ENCODE data around the gene LGALS1. TPM values are rescaled to one million over a fixed set of nuclear protein-coding genes. Genes with fewer than 3 reads are reported as not detected.
"Not testable (repeated sequence)": the region's sequence is repeated elsewhere in the genome, so short reads cannot be mapped to it uniquely, and the experiment has no call there.

Gene LGALS1
- total RNA-seq, 1 experiment from 2014 or later: 7,611 TPM

DNA sequence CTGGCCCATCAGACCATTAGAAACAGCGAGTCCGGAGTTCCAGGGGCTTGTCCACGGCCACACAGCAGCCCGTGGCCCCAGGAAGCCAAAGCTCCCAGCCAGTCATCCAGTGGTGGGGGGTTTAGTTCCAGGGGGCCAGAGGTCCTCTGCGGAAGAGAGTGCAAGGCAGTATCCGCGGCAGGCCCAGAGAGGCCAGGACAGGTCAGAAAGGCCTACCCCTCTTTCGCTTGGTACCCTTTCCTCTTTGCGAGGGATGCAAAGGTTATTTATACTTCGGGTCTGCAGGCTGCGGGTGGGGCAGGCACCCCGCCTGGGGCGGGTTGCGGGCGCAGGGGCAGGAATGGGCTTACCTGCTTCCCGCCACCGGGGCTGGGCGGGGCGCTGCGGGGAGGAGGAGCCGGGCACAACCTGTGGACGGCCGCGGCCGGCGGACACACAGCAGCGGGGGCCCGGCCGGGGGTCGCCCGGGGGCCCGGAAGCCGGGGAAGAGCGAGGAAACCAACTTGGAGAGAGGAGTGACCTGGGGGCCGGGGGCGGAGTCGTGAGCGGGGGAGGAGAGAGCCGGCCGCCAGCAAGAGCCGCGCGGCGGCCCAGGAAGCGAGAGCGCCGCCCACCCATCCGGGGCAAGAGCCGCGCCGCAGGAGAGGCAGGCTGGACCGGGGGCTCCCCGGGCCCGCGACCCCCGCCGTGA lies 36.2 kb upstream of the LGALS1 start, which contains the start of gene SH3BP1:
Gene SH3BP1, plus strand, starts transcription at position 600 of the 691 bp plus-strand sequence. CDS start 119 bp downstream, outside the sequence.
- DNase-seq (ENCODE audit: low read depth): peak; percentile 66

DNA sequence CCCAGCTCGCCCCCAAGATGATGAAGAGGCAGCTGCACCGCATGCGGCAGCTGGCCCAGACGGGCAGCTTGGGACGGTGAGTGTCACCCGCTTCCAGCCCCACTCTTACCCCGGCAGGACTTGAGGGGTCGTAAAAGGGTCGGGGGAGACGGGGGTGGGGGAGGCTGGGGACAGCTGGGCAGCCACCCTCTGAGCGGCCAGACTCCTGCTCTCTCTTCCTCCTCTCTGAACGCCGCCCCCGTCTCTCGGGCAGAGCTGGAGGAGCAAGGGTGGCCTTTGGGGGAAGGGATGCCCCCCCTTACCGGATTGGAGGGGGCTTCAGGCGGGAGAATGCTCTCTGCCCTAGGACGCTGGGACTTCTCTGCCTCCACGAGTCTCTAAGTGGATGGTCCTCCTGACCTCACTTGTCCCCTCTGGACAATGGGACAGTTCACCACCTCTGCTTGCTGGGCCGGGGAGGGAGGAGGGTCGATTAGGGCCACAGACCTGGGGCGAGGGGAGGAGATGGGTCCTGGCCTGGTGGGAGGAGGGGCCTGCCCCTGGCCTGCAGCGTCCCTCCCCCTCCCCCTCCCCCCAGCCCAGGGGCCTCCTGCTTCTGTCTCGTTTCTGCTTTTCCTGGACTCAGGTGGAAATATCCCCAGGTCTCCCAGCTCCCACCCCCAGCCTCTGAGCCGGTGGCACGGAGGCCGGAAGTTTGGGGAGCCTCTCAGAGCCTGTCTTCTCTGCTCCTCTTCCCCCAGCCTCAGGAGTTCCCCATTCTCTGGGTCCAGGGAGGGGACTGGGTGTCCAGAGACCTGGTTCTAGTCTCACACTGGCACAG lies 35.5 kb upstream of the LGALS1 start:
- no peak for DNase-seq (ENCODE audit: low read depth)

DNA sequence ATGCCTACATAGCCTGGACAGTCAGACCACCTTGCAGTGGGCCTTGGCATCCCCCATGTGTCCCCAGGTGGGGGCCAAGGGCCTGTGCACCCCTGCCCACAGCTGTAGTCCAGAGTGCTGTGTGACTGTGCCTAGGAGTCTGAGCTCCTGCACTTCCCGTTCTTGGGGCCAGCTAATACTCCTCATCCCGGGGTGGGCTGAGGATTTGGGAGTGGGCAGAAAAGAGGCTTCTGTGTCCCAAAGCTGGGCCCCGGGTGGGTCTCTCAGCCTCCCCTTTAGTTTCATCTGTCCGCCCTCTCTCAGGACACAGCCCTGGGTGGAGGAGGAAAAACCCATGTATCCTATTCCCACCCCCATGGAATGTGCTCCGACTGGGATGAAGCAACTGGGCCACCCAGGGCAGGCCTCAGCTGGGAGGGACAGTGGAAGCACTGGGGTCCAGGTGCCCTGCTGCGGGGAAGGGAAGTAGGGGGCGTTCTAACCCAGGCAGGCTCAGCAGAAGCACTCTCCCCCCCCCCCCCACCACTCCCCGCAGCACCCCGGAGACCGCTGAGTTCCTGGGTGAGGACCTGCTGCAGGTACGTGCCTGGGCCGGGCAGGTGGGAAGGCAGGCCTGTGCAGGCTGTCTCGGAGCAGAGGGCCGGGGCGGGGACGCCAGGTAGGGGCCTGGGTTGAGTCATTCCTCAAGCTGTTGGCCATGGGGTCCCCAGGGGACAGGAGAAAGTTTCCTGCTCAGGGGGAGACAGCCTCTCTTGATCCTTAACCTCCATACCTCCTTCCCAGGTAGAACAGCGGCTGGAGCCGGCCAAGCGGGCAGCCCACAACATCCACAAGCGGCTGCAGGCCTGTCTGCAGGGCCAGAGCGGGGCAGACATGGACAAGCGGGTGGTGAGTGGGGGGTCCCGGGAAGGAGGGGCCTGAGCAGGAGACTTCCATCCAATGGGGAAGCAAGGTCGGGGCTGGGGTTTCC lies 34.6 kb upstream of the LGALS1 start:
- no peak for DNase-seq (ENCODE audit: low read depth)

DNA sequence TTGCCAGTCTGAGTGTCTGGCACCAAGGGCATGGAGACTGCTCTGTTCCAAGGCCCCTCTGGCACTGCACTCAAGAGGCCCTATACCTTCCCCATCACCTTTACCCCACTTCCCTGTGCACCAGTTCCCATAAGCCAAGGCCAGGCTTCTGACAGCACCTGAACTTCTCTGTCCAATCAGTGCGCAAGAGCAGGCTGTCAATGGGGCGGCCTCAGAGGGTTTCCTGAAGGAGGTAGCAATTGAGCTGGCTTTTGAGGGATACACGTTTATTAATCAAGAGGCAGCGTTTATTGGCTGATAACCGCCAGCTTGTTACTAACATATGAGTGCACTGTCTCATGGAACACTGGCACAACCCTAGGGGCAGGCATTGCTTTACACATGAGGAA lies 33.9 kb upstream of the LGALS1 start:
- no peak for DNase-seq (ENCODE audit: low read depth)

DNA sequence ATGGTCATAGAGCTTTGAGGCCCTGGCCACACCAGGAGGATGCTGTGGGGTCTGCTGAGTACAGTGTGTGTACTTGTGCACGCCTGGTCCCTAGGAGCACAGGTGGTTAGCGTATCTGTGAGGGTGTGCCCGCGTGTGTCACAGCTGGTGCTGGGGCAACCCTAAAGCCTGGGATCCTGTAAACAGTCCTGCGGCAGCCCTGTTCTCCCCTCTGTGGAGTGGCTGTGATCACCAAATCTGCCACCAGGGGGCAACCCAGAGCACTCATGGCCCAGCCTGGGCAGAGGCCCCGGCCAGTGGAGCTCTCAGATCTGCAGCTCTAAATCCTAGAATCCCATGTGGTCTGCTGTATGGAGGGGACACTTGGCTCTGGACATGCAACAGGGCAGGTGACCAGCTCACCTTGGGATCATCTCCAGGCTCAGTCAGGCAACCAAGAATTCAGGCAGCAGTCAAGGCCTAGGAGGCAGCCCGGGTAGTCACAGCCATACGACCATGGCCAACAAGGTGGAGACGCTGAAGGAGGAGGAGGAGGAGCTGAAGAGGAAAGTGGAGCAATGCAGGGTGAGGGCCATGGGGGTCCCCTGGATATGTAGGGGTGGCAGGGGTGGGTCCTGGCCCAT lies 32.1 kb upstream of the LGALS1 start:
- DNase-seq (ENCODE audit: low read depth): peak; percentile 66

DNA sequence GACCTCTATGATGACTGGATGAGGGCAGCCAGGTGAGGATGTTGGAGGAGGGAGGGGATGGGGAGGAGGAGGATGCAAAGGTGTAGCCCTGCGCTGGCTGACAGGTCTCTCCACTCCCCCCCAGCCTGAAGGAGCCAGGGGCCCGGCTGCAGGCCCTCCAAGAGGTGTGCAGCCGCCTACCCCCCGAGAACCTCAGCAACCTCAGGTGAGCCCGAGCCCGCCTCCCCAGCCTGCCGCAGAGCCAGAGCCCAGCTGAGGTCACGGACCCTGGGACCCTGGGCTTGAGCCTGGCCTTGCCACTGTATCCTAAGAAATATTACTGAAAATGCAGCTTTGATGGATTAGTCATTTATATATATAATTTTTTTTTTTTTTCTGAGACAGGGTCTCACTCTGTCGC lies 28.1 kb upstream of the LGALS1 start:
- DNase-seq (ENCODE audit: low read depth): no peak

DNA sequence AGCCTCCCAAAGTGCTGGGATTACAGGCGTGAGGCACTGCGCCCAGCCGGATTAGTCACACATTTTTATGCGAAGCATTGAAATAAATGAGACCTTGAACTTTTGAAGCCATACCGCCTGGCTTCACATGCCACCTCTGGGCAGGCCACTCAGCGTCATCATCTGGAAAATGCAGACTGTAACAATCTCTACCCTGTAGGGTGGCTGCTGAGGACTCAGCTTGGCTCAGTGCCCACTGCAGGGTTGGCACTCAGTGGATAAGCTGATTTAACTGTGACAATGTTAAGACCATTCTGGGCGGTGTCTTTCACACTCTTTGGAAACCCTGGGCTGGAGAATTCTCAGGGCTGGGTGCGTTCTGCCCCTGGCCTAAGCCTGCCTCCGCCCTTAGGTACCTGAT lies 27.5 kb upstream of the LGALS1 start:
- DNase-seq (ENCODE audit: low read depth): no peak

DNA sequence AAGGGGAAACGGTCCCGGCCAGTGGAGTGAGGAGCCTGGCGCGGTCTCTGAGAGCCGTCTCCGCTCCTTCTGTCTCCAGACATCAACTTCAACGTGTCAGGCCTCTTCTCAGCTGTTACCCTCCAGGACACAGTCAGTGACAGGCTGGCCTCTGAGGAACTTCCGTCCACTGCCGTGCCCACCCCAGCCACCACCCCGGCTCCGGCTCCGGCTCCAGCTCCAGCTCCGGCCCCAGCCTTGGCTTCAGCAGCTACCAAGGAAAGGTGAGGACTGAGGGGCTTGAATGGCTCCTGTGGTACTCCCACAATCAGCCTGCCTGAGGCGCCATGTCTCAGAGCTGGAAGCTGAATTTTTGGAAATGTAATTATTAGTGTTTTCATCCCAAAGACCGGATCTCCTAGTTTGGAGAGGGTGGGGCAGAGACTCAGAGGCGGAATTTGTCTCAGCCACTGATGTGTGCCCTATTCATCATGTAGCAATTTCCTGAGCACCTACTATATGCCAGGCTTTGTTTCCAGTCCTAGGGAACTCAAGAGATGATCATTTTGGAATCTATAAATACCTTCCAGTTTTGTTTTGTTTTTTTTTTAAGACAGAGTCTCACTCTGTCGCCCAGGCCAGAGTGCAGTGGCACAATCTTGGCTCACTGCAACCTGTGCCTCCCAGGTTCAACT lies 24.8 kb upstream of the LGALS1 start:
- no peak for DNase-seq (ENCODE audit: low read depth)

DNA sequence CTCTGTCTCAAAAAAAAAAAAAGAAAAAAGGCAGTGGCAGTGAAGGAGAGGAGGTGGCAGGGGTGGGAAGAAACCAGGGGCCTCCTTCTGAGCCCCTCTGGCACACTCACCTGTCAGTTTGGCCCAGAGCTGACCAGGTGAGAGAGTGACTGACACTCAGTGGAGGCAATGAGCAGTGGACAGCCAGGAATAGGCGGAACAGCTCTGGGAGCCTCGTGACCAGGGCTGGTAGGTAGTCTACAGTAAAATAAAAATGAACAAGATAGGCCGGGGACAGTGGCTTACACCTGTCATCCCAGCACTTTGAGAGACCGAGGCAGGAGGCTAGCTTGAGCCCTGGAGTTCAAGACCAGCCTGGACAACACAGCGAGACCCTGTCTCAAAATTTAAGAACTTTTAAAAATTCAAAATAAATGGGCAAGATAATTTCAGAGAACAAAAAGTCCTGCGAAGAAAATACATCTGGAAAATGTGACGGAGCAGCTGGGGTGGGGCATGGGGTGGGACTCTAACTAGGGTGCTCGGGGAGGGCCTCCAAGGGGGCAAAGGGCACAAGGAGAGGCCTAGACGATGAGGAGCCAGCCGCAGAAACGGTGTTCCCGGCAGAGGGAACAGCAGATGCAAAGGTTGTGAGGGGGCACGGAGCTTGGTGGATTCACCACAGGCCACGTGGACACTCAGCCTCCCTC lies 20.7 kb upstream of the LGALS1 start:
- DNase-seq (ENCODE audit: low read depth): no peak

DNA sequence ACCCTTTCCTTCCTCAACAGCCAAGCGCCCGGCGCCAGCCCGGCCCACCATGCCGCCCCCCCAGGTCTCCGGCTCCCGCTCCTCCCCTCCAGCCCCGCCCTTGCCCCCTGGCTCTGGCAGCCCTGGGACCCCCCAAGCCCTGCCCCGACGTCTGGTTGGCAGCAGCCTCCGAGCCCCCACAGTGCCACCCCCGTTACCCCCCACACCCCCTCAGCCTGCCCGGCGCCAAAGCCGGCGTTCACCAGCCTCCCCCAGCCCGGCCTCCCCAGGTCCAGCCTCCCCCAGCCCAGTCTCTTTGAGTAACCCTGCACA lies 20.2 kb upstream of the LGALS1 start:
- no peak for DNase-seq (ENCODE audit: low read depth)

DNA sequence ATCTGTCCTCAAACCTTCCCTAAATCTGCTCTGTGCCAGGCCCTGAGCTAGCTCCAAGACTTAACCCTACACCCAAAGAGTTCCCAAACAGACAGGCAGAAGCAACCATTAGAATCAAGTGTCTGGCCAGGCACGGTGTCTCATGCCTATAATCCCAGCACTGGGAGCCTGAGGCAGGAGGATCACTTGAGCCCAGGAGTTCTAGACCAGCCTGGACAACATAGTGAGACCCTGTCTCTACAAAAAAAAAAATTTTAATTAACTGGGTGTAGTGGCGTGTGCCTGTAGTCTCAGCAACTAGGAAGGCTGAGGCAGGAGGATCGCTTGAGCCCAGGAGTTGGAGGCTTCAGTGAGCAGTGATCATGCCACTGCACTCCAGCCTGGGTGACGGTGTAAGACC lies 18.9 kb upstream of the LGALS1 start:
- DNase-seq (ENCODE audit: low read depth): not testable (repeated sequence)

DNA sequence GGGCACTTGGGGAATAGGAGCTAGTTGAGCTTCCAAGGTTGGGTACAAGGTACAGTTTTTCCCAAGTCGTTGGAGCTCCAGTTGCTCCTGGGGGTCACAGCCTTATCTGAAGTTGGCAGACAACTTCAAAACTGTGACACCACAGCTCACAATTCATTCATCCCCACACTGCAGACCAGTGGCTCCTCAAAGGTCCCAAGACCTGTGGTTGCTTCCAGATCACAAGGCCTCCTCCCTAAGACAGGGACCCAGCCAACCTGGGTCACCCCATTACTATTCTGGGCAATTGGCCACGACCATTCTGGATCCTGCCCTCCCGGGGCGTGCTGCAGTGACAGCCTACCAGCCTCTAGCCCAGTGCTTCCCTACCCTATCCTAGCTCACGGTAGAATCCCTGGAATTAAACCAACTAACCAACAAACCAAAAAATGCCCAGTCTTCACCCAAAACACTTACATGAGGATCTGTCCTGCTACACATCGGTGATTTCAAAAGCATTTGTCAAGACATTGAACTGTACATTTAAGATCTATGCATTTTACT lies 17.8 kb upstream of the LGALS1 start:
- DNase-seq (ENCODE audit: low read depth): no peak

DNA sequence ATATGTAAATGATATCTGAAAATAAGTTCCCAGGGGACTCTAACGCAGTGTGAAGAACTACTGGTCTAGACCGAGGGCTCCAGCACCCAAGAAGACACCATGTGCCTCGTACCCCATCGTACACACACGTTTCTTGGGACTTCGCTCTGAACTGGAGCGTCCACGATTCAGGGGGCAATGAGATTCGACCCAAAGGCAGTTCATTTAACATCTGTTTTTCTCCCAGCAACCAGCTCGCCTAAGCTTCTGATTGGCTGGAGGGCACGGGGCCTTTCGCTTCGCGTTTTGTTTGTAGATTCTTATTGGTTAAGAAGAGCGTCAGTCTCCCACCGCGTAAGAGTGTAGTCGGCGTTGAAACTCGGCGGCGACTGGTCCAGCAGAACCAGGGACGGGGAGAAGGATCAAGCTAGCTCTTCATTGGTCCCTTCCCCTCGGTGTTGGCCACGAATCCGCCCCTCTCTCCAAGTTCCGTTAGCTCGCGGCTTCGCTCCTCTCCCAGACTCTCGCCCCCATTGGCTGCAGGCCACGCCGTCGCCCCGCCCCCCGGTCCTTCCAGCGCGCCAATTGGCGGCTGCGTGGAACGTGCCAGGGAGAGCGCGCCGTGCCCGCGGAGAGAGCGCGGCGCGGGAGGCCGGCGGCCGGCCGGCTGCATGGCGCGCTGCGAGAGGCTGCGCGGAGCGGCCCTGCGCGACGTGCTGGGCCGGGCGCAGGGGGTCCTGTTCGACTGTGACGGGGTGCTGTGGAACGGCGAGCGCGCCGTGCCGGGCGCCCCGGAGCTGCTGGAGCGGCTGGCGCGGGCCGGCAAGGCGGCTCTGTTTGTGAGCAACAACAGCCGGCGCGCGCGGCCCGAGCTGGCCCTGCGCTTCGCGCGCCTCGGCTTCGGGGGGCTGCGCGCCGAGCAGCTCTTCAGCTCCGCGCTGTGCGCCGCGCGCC lies 17.0 kb upstream of the LGALS1 start, which contains the start of gene PDXP:
Gene PDXP, plus strand, starts transcription at position 591 of the 933 bp plus-strand sequence. Its CDS starts 60 bp downstream, at position 651.
- peak; percentile 100 for DNase-seq (ENCODE audit: low read depth)

DNA sequence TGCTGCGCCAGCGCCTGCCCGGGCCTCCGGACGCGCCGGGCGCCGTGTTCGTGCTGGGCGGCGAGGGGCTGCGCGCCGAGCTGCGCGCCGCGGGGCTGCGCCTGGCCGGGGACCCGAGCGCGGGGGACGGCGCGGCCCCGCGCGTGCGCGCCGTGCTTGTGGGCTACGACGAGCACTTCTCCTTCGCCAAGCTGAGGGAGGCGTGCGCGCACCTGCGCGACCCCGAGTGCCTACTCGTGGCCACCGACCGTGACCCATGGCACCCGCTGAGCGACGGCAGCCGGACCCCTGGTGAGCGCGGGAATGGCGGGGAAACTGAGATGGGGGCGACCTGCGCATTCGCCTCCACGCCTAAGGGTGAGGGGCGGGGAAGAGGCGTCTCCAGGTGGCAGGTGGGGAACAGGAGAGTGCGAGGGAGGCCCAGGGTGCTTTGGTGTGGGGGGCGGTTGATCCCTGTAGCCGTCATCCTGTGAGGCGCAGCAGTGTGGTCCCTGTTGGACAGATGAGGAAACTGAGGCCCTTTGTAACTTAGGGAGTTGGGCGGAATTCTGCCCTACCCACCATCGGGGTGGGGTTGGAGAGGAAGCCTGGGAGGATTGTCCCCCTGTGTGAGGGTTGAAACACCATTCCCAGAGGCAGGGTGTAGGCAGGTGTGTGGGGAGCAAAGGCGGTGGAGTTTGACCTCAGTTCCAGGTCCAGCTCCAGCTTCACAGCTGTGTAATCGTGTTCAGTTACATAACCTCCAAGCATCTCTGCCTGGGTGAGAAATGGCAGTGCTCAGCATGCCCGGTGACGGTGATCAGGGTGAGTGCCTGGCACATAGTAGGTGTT lies 16.2 kb upstream of the LGALS1 start:
- DNase-seq (ENCODE audit: low read depth): no peak

DNA sequence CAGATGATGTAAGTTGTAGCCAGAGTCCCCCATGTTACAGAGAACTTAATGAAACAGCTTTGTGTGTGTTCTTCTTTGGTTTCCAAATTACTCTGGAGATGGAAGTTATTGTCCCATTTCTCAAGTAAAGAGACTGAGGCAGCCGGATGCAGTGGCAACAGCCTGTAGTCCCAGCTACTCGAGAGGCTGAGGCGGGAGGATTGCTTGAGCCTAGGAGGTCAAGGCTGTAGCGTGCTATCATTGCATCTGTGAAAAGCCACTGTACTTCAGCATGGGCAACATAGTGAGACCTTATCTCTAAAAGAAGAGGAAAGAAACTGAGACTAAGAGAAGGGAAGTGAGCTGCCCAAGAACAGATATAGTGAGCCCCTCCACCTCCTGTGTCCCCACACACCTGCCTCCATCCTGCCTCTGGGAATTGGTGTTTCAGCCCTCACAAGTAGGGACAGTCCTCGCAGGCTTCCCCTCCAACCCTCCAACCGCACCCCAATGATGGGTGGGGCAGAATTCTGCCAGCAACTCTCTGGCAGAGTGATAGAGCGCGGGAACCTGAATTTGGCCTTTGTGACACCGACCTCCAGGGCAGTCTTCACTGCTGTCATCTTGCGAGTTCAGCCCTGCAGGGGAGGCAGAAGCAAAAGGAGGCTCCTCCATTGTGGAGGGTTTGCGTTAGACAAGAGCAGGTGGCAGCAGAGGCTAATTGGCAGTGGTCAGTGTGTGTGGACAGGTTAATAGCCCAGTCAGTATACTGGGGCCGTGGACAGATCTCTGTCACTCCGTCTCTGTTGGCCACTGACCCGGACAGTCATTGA lies 15.3 kb upstream of the LGALS1 start:
- no peak for DNase-seq (ENCODE audit: low read depth)

DNA sequence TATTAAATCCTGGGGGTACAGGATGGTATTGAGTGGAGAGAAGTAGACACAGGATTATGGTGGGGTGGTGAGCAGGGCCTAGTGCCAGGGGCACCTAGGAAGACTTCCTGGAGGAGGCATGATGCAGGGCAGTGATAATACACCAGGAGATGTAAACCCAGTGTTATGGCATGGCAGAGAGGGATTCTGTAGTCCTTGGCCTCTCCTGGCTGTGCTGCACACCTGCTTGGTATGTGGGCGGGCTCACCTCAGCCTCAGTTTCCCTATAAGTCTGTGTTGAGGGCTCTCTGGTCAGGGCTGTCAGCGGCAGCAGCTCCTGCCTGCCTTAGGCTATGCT lies 14.8 kb upstream of the LGALS1 start:
- DNase-seq (ENCODE audit: low read depth): no peak
